ENCODE data around the gene POLE. TPM values are rescaled to one million over a fixed set of nuclear protein-coding genes. Genes with fewer than 3 reads are reported as not detected.

POLE gene
- total and polyA plus RNA-seq, 9 of the 15 experiments (the other 6 are each of a cell fraction or from before 2014, with no cell fraction given) = 2.4 to 154 (median 49.6) TPM

DNA sequence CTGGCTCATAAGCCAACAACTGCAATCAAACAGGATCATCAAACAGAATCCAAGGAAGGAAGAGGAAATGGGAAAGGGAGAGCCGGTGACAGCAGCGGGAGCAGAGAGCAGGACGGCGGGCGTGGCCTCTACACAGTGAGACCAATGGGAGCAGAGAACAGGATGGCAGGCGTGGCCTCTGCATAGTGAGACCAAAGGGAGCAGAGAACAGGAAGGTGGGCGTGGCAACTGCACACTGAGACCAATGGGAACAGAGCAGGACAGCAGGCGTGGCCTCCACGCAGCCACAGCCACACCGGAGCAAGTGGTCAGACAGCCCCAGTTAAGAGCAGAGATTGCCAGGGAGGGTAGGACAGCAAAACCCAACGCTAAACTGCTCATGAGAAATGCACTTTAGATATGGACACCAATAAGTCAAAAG, 93.2 kb downstream of the POLE start (continued):
- TF ChIP-seq, protein P1, sequence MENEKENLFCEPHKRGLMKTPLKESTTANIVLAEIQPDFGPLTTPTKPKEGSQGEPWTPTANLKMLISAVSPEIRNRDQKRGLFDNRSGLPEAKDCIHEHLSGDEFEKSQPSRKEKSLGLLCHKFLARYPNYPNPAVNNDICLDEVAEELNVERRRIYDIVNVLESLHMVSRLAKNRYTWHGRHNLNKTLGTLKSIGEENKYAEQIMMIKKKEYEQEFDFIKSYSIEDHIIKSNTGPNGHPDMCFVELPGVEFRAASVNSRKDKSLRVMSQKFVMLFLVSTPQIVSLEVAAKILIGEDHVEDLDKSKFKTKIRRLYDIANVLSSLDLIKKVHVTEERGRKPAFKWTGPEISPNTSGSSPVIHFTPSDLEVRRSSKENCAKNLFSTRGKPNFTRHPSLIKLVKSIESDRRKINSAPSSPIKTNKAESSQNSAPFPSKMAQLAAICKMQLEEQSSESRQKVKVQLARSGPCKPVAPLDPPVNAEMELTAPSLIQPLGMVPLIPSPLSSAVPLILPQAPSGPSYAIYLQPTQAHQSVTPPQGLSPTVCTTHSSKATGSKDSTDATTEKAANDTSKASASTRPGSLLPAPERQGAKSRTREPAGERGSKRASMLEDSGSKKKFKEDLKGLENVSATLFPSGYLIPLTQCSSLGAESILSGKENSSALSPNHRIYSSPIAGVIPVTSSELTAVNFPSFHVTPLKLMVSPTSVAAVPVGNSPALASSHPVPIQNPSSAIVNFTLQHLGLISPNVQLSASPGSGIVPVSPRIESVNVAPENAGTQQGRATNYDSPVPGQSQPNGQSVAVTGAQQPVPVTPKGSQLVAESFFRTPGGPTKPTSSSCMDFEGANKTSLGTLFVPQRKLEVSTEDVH (IDR thresholded peaks at IDR 0.05; ENCODE audit: low read depth, partially characterized antibody) = no peak
- TF ChIP-seq SP1 (CRISPR knock-in tag; IDR thresholded peaks at IDR 0.05) (peak; percentile 87), STAG1 (CRISPR knock-in tag; IDR thresholded peaks at IDR 0.05; ENCODE audit: borderline replicate concordance) (no peak), RBM39 (optimal IDR thresholded peaks at IDR 0.05; ENCODE audit: low read depth, low read length) (no peak), HMG20A (CRISPR knock-in tag; conservative IDR thresholded peaks at IDR 0.05) (no peak), PURB (CRISPR knock-in tag; IDR thresholded peaks at IDR 0.05; ENCODE audit: low read depth) (no peak), TARDBP (IDR thresholded peaks at IDR 0.05) (no peak), ZNF140 (CRISPR knock-in tag; IDR thresholded peaks at IDR 0.05) (no peak), GABPB2 (CRISPR knock-in tag; conservative IDR thresholded peaks at IDR 0.05) (no peak), POU5F1 (IDR thresholded peaks at IDR 0.05; ENCODE audit: borderline replicate concordance, low read depth, low read length, partially characterized antibody) (no peak)
- TF ChIP-seq, protein P2, sequence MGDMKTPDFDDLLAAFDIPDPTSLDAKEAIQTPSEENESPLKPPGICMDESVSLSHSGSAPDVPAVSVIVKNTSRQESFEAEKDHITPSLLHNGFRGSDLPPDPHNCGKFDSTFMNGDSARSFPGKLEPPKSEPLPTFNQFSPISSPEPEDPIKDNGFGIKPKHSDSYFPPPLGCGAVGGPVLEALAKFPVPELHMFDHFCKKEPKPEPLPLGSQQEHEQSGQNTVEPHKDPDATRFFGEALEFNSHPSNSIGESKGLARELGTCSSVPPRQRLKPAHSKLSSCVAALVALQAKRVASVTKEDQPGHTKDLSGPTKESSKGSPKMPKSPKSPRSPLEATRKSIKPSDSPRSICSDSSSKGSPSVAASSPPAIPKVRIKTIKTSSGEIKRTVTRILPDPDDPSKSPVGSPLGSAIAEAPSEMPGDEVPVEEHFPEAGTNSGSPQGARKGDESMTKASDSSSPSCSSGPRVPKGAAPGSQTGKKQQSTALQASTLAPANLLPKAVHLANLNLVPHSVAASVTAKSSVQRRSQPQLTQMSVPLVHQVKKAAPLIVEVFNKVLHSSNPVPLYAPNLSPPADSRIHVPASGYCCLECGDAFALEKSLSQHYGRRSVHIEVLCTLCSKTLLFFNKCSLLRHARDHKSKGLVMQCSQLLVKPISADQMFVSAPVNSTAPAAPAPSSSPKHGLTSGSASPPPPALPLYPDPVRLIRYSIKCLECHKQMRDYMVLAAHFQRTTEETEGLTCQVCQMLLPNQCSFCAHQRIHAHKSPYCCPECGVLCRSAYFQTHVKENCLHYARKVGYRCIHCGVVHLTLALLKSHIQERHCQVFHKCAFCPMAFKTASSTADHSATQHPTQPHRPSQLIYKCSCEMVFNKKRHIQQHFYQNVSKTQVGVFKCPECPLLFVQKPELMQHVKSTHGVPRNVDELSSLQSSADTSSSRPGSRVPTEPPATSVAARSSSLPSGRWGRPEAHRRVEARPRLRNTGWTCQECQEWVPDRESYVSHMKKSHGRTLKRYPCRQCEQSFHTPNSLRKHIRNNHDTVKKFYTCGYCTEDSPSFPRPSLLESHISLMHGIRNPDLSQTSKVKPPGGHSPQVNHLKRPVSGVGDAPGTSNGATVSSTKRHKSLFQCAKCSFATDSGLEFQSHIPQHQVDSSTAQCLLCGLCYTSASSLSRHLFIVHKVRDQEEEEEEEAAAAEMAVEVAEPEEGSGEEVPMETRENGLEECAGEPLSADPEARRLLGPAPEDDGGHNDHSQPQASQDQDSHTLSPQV (IDR thresholded peaks at IDR 0.05) = no peak
- TF ChIP-seq, protein P3, sequence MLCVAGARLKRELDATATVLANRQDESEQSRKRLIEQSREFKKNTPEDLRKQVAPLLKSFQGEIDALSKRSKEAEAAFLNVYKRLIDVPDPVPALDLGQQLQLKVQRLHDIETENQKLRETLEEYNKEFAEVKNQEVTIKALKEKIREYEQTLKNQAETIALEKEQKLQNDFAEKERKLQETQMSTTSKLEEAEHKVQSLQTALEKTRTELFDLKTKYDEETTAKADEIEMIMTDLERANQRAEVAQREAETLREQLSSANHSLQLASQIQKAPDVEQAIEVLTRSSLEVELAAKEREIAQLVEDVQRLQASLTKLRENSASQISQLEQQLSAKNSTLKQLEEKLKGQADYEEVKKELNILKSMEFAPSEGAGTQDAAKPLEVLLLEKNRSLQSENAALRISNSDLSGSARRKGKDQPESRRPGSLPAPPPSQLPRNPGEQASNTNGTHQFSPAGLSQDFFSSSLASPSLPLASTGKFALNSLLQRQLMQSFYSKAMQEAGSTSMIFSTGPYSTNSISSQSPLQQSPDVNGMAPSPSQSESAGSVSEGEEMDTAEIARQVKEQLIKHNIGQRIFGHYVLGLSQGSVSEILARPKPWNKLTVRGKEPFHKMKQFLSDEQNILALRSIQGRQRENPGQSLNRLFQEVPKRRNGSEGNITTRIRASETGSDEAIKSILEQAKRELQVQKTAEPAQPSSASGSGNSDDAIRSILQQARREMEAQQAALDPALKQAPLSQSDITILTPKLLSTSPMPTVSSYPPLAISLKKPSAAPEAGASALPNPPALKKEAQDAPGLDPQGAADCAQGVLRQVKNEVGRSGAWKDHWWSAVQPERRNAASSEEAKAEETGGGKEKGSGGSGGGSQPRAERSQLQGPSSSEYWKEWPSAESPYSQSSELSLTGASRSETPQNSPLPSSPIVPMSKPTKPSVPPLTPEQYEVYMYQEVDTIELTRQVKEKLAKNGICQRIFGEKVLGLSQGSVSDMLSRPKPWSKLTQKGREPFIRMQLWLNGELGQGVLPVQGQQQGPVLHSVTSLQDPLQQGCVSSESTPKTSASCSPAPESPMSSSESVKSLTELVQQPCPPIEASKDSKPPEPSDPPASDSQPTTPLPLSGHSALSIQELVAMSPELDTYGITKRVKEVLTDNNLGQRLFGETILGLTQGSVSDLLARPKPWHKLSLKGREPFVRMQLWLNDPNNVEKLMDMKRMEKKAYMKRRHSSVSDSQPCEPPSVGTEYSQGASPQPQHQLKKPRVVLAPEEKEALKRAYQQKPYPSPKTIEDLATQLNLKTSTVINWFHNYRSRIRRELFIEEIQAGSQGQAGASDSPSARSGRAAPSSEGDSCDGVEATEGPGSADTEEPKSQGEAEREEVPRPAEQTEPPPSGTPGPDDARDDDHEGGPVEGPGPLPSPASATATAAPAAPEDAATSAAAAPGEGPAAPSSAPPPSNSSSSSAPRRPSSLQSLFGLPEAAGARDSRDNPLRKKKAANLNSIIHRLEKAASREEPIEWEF (CRISPR knock-in tag; IDR thresholded peaks at IDR 0.05) = no peak
